GM12878 (cell line): ENCODE measurements around the gene AMPH.

Experiments used
- CREB1 ChIP-seq: IDR thresholded peaks from 2 replicates; pipeline ENCODE4 v1.6.1; 2012; ENCODE audit warnings: low read depth, mild to moderate bottlenecking, inconsistent platforms
- EP300 ChIP-seq, 2 experiments: fragments of 150-350 bp in 1 of 2; IDR thresholded peaks; 2 replicates each; pipeline ENCODE4 v1.6.1; 2011 to 2012; ENCODE audit warnings: low read depth in 2 of 2, low read length in 2 of 2, borderline replicate concordance in 1 of 2, improper control_type of control experiment in 1 of 2, inconsistent platforms in 1 of 2; ENCODE audit not compliant: control insufficient read depth in 1 of 2
- EZH2 ChIP-seq: IDR thresholded peaks from 2 replicates; pipeline ENCODE4 v1.6.1; 2012; ENCODE audit warnings: low read depth, mild to moderate bottlenecking, control low read depth, inconsistent platforms, low read length, borderline replicate concordance; ENCODE audit not compliant: control insufficient read depth
- ZNF384 ChIP-seq: IDR thresholded peaks from 2 replicates; pipeline ENCODE4 v1.6.1; 2012; ENCODE audit warnings: low read depth, mild to moderate bottlenecking, low read length, improper control_type of control experiment, borderline replicate concordance

DNA sequence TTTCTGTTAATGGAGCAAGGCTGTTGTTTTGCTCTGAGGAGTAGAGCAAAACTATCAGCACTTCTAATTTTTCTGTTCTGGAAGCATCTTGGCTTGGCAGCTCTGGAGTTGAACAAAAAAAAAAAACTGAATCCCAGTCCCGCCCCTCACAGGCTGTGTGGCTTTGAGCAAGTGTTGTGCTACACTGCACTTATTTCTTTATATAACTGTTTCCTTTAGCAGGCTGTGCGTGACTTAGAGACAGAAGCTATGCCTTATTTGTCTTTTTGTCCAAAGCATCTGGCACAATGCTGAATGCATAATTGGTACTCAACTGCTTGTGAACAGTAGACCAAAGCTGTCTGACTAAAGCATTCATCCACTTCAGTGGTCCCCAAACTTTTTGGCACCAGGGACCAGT lies 96.1 kb downstream of the AMPH start:
- TF ChIP-seq EP300 (IDR thresholded peaks at IDR 0.05; ENCODE audit: borderline replicate concordance in 1 of 2, control insufficient read depth in 1 of 2, low read depth in 2 of 2, low read length in 2 of 2) = no peak
- TF ChIP-seq ZNF384 = no peak
- TF ChIP-seq EZH2 = no peak
- no peak for TF ChIP-seq CREB1
